Activated CD8-positive, alpha-beta memory T cell treated with anti-CD3 and anti-CD28 coated beads for 36 hours (primary cell): ENCODE measurements around the gene UBE2K. TPM values are rescaled to one million over a fixed set of nuclear protein-coding genes. Genes with fewer than 3 reads are reported as not detected.

Experiments
- CTCF ChIA-PET: fragments of 350-600 bp; sonication (Branson Sonifier 250); formaldehyde crosslinking; loops from one replicate; lab custom pipeline; 2021; ENCODE audit warnings: antibody characterized with exemption; lab: Charles Lee
- POLR2A ChIA-PET: fragments of 350-600 bp; sonication (Branson Sonifier 250); formaldehyde crosslinking; loops from one replicate; lab custom pipeline; 2021; ENCODE audit warnings: antibody characterized with exemption; lab: Charles Lee
- total RNA-seq, 2 experiments: library from RNA; stranded (reverse); gene quantifications; one replicate each; pipeline ENCODE4 v1.2.3, GENCODE V29; 2021

Gene UBE2K
- total RNA-seq, 2 experiments from 2014 or later = 90.6 to 92.5 TPM

GRCh38 chr4:39821951-39822350, 124.0 kb downstream of the UBE2K start:
- CTCF ChIA-PET = no interaction called here

GRCh38 chr4:39822662-39823061, 124.7 kb downstream of the UBE2K start:
- CTCF ChIA-PET = no interaction called here
- POLR2A ChIA-PET = no interaction called here

More at GRCh38 chr4:39821951-39822350, 124.0 kb downstream of the UBE2K start:
- POLR2A ChIA-PET = no interaction called here

- CTCF ChIA-PET = no interaction called here
Observed at GRCh38 chr4:39823191-39823590, 125.3 kb downstream of the UBE2K start.

GRCh38 chr4:39825090-39825489, 127.2 kb downstream of the UBE2K start:
- ChIA-PET CTCF (no interaction called here), POLR2A (no interaction called here)

More at GRCh38 chr4:39823191-39823590, 125.3 kb downstream of the UBE2K start:
- POLR2A ChIA-PET = no interaction called here

DNA sequence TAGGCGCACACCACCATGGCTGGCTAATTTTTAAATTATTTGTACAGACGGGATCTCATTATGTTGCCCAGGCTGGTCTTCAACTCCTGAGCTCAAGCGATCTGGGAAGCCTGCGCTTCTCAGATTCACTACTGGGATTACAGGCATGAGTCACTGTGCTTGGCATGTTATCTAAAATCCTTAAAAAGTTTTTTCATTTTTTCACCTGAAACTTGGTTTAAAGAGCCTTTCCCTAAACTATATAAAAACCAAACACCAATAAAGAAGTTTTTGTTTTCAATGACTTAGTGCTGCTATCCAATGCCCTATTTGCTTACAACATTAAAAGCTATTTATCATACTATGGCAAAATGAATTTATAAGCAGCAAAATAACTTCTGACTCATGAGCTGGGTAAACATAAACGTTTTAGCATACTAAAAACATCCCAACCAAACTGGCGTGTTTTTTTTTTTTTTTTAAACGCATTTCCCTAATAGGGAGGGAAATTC, 127.8 kb downstream of the UBE2K start:
- CTCF ChIA-PET = interaction anchor here (0.5 to 0.7 kb wide), 2 partner anchors 15 to 199 kb away, joined by 3 read pairs; no protein-coding TSS in a partner anchor
- POLR2A ChIA-PET = no interaction called here

Other genes starting within 250 kb of the UBE2K start
- gene RPL9, start 239.2 kb upstream of the UBE2K start, total RNA-seq = 1,000 to 10,000 TPM; 1,524 to 1,633 TPM
- gene LIAS, start 239.1 kb upstream of the UBE2K start, total RNA-seq = 10 to 100 TPM; 35.2 to 38.7 TPM
- 10 to 100 TPM; 29.2 to 37.4 TPM for gene UGDH, start 170.7 kb upstream of the UBE2K start, total RNA-seq
- gene SMIM14, start 59.3 kb upstream of the UBE2K start, total RNA-seq = under 1 TPM; 0.57 to 0.78 TPM